HG03025 (cell line): ENCODE measurements around the gene RPL35.
A peak's percentile ranks its signal among the peaks of the same experiment; 100 is the strongest.
"Not testable (repeated sequence)": the region's sequence is repeated elsewhere in the genome, so short reads cannot be mapped to it uniquely, and the experiment has no call there.

Source experiments
- ATAC-seq: cut with Tn5 transposase; IDR thresholded peaks from one replicate; pipeline ENCODE4 v1.9.1; 2021; ENCODE audit warnings: mild to moderate bottlenecking, moderate library complexity; ENCODE audit not compliant: unreplicated experiment, low FRiP score

Gene RPL35

GRCh38 chr9:124853605-124854143 lies 8.1 kb downstream of the RPL35 start:
- no peak for ATAC-seq

GRCh38 chr9:124852829-124853531 lies 8.8 kb downstream of the RPL35 start, which contains the start of gene WDR38:
TSS of gene WDR38 (plus strand) at chr9:124853460. CDS start at chr9:124853532, 72 bp downstream.
- ATAC-seq = peak; percentile 65

- no peak for ATAC-seq
Measured at GRCh38 chr9:124852121-124852828, 9.5 kb downstream of the RPL35 start.

GRCh38 chr9:124849801-124850200 lies 12.0 kb downstream of the RPL35 start:
- ATAC-seq = no peak

GRCh38 chr9:124846969-124847368 lies 14.8 kb downstream of the RPL35 start:
- no peak for ATAC-seq

GRCh38 chr9:124846467-124846866 lies 15.3 kb downstream of the RPL35 start:
- ATAC-seq = not testable (repeated sequence)

GRCh38 chr9:124844291-124844690 lies 17.5 kb downstream of the RPL35 start:
- no peak for ATAC-seq

- no peak for ATAC-seq
Measured at GRCh38 chr9:124843456-124844034, 18.2 kb downstream of the RPL35 start.

GRCh38 chr9:124841075-124841821 lies 20.5 kb downstream of the RPL35 start:
- no peak for ATAC-seq

GRCh38 chr9:124840300-124840833 lies 21.4 kb downstream of the RPL35 start:
- no peak for ATAC-seq

GRCh38 chr9:124839612-124840299 lies 22.0 kb downstream of the RPL35 start:
- ATAC-seq = no peak

- not testable (repeated sequence) for ATAC-seq
Measured at GRCh38 chr9:124838567-124839275, 23.0 kb downstream of the RPL35 start.

GRCh38 chr9:124838132-124838531 lies 23.6 kb downstream of the RPL35 start:
- ATAC-seq = not testable (repeated sequence)

GRCh38 chr9:124835026-124835557 lies 26.7 kb downstream of the RPL35 start:
- ATAC-seq = no peak

- ATAC-seq = no peak
Measured at GRCh38 chr9:124834591-124834990, 27.2 kb downstream of the RPL35 start.

GRCh38 chr9:124831642-124832364 lies 30.0 kb downstream of the RPL35 start:
- ATAC-seq = no peak

GRCh38 chr9:124830593-124830992 lies 31.2 kb downstream of the RPL35 start:
- ATAC-seq = no peak

GRCh38 chr9:124829334-124829669 lies 32.5 kb downstream of the RPL35 start:
- no peak for ATAC-seq
